GM12891 (cell line): ENCODE results near the gene IGSF8.

ENCODE experiments used
- POLR2A ChIP-seq: IDR thresholded peaks from 2 replicates; pipeline ENCODE4 v1.6.1; 2011; ENCODE audit warnings: low read depth, low read length, control low read depth
- TAF1 ChIP-seq: IDR thresholded peaks from 2 replicates; pipeline ENCODE4 v1.6.1; 2011; ENCODE audit warnings: low read depth, low read length, control low read depth

DNA sequence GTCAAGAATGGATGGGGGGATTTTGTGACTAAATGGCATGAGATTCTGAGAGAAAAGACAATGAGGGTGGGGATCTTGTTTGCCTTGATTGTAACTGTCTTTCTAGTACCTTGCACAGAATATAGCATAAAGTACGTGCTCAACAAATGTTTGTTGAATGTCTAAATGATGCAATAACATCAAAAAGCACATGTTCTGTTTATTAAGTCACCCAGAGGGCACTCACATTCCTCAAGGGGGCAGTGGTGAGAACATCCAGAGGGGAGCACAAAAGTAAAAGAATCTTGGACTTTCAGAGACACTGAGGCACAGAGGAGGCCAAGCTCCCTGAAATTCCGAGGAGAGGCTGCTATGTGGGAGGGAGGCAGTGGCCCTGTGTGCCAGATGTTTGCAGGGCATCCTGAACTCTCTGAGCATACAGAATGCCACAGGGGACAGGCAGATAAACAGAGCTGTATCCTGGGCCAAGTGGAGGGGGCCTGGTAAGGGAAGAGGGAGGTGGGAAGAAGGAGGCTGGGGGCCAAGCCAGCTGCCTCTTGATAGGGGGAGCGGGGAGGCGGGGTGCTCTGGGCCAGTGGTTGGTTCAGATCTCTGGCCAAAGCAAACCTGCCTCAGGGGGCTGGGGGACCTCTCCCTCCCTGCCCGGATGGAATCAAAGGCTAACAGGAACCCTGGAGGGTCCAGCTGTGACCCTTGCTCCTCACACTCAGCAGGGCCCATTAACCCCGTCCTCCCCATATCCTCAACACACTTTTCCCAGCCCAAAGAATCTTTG is 10.7 kb upstream of the IGSF8 start:
- TF ChIP-seq TAF1 (no peak), POLR2A (no peak)
